HEK293T (cell line): ENCODE results near the gene PAWR.

Source experiments
- CTCF ChIA-PET: fragments of 350-600 bp; formaldehyde crosslinking; extraction: SDS; loops from one replicate; lab custom pipeline; 2021; ENCODE audit warnings: antibody characterized with exemption, inconsistent platforms; lab: Yijun Ruan, JAX
- POLR2A ChIA-PET: fragments of 350-600 bp; formaldehyde crosslinking; extraction: SDS; loops from one replicate; lab custom pipeline; 2020; ENCODE audit warnings: antibody characterized with exemption, inconsistent platforms; lab: Yijun Ruan, JAX
- DNase-seq: peaks from one replicate; pipeline ENCODE4 v3.0.0; 2012; ENCODE audit warnings: mixed read lengths; ENCODE audit errors: extremely low spot score
- ARNT ChIP-seq: fragments of 450-650 bp; IDR thresholded peaks from 2 replicates; pipeline ENCODE4 v1.6.1; 2017; ENCODE audit warnings: mild to moderate bottlenecking
- BHLHE40 ChIP-seq: fragments of 450-650 bp; IDR thresholded peaks from 2 replicates; pipeline ENCODE4 v1.6.1; 2016; ENCODE audit warnings: mild to moderate bottlenecking, moderate library complexity, borderline replicate concordance
- CTBP1 ChIP-seq: fragments of 450-650 bp; IDR thresholded peaks from 2 replicates; pipeline ENCODE4 v1.6.1; 2016; ENCODE audit warnings: borderline replicate concordance
- ELF4 ChIP-seq: fragments of 450-650 bp; IDR thresholded peaks from 2 replicates; pipeline ENCODE4 v1.6.1; 2017; ENCODE audit warnings: antibody characterized with exemption
- FOXA1 ChIP-seq: fragments of 450-650 bp; IDR thresholded peaks from 2 replicates; pipeline ENCODE4 v1.6.1; 2016; ENCODE audit warnings: mild to moderate bottlenecking
- FOXK2 ChIP-seq: fragments of 450-650 bp; IDR thresholded peaks from 2 replicates; pipeline ENCODE4 v1.6.1; 2016; ENCODE audit warnings: mild to moderate bottlenecking
- FOXM1 ChIP-seq: fragments of 450-650 bp; IDR thresholded peaks from 2 replicates; pipeline ENCODE4 v1.6.1; 2017; ENCODE audit warnings: mild to moderate bottlenecking, borderline replicate concordance
- HDGF ChIP-seq: fragments of 450-650 bp; IDR thresholded peaks from 2 replicates; pipeline ENCODE4 v1.6.1; 2017; ENCODE audit warnings: antibody characterized with exemption, borderline replicate concordance
- L3MBTL2 ChIP-seq: fragments of 450-650 bp; conservative IDR thresholded peaks from 2 replicates; pipeline ENCODE4 v1.6.1; 2016; ENCODE audit warnings: mild to moderate bottlenecking
- LEF1 ChIP-seq: fragments of 450-650 bp; IDR thresholded peaks from 2 replicates; pipeline ENCODE4 v1.6.1; 2017; ENCODE audit warnings: mild to moderate bottlenecking, borderline replicate concordance
- NFRKB ChIP-seq: fragments of 450-650 bp; IDR thresholded peaks from 2 replicates; pipeline ENCODE4 v1.6.1; 2016; ENCODE audit warnings: mild to moderate bottlenecking, moderate library complexity
- SP1 ChIP-seq: fragments of 450-650 bp; IDR thresholded peaks from 2 replicates; pipeline ENCODE4 v1.6.1; 2017
- SUZ12 ChIP-seq: fragments of 450-650 bp; IDR thresholded peaks from 2 replicates; pipeline ENCODE4 v1.6.1; 2016; ENCODE audit warnings: mild to moderate bottlenecking
- TARDBP ChIP-seq: fragments of 450-650 bp; IDR thresholded peaks from 2 replicates; pipeline ENCODE4 v1.6.1; 2016
- ZNF384 ChIP-seq: fragments of 450-650 bp; IDR thresholded peaks from 2 replicates; pipeline ENCODE4 v1.6.1; 2016
- TF ChIP-seq, protein P1 (sequence below): fragments of 450-650 bp; IDR thresholded peaks from 2 replicates; pipeline ENCODE4 v1.6.1; 2016

PAWR gene

DNA sequence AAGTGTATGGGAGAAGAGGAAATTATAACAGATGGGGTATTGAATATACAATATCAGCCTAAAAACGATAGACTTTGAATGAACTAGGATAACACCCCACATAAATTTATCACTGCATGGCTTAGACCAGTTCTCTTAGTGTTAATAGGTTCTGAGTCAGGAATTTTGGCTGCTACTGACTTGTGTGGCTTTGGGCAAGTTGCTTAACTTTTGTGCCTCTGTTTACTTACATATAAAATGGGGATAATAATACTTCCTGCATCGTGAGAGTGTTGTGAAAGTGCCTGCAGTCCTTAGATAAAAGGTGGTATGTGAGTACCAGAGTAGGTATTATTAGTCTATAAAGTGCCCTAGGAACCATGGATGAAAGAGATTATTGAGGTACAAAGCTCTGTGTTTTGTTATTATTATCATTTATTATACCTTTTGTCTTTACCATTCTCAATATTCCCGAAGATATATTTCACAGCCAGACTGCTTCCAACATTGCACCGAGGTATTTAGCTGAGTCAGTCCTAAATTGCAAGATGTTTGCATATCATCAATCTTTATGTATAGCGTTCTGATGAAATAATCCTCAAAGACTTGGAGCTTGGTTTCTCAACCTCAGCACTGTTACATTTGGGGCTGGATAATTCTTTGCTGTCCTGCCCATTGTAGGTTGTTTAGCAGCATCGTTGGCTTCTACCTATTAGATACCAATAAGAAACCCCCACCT is 2.3 kb upstream of the PAWR start:
- no peak for DNase-seq
- no peak for TF ChIP-seq SUZ12
- no peak for TF ChIP-seq SP1
- no peak for TF ChIP-seq NFRKB
- TF ChIP-seq, protein P1, sequence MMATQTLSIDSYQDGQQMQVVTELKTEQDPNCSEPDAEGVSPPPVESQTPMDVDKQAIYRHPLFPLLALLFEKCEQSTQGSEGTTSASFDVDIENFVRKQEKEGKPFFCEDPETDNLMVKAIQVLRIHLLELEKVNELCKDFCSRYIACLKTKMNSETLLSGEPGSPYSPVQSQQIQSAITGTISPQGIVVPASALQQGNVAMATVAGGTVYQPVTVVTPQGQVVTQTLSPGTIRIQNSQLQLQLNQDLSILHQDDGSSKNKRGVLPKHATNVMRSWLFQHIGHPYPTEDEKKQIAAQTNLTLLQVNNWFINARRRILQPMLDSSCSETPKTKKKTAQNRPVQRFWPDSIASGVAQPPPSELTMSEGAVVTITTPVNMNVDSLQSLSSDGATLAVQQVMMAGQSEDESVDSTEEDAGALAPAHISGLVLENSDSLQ, result no peak
- no peak for TF ChIP-seq TARDBP
- TF ChIP-seq ZNF384, result no peak
- TF ChIP-seq HDGF, result no peak
- TF ChIP-seq LEF1, result no peak
- TF ChIP-seq FOXM1, result no peak
- TF ChIP-seq L3MBTL2, result no peak
- TF ChIP-seq ARNT, result no peak
- TF ChIP-seq CTBP1, result no peak
- no peak for TF ChIP-seq FOXK2
- no peak for TF ChIP-seq FOXA1
- no peak for TF ChIP-seq ELF4
- no peak for TF ChIP-seq BHLHE40
- ChIA-PET CTCF (interaction anchor here (0.6 kb wide), 1 partner anchor 39 kb away, joined by 3 read pairs; no protein-coding TSS in a partner anchor), POLR2A (interaction anchor here (1.2 kb wide), 1 partner anchor 9 kb away, joined by 3 read pairs; no protein-coding TSS in a partner anchor)

DNA sequence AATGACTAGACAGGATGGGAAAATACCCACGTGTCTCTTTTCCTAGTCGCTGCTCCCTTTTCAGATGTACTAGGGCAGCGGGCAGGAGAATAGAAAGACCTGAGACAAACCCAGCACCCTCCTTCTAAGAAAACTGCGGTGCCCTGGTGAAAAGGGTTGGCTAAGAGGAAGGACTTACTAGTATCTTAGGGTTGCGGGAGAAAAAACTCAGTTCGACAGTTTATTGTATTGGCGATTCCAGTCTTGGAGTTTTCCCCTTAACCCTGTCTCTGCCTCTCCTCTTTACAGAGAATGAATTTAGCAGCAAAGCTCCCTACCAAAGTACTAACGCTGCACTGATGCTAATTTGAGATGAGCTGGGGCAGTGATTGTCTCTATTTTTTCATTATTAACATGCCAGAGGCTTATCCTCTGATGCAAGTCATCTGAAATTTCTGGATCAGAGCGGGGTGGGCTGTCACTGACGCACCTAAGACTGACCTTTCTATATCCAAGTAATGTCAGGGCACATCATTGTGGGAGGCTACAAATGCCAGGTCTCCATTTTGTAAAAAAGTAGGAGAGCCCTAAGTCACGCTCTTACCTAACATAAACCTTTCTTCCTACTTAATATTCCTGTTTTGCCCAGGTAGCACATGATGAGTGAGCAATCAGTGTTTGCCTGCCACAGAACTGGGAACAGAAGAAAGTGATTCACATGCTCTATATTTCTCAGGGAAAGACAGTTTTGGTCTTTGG is 916 bp upstream of the PAWR start:
- CTCF ChIA-PET, result interaction anchor here (0.6 to 1.2 kb wide), 3 partner anchors 143 to 1520 kb away, joined by 3 to 4 read pairs (median 4); no protein-coding TSS in a partner anchor
- POLR2A ChIA-PET, result no interaction called here
- no peak for DNase-seq
- no peak for TF ChIP-seq SUZ12
- TF ChIP-seq SP1, result no peak
- TF ChIP-seq NFRKB, result no peak
- TF ChIP-seq LEF1, result no peak
- TF ChIP-seq, protein P1, result no peak
- TF ChIP-seq HDGF, result no peak
- no peak for TF ChIP-seq FOXA1
- no peak for TF ChIP-seq ZNF384
- TF ChIP-seq ARNT, result no peak
- TF ChIP-seq TARDBP, result no peak
- no peak for TF ChIP-seq BHLHE40
- TF ChIP-seq FOXM1, result no peak
- TF ChIP-seq L3MBTL2, result no peak; the same call in 1 of the 2 replicates
- TF ChIP-seq FOXK2, result no peak
- TF ChIP-seq ELF4, result no peak
- no peak for TF ChIP-seq CTBP1

DNA sequence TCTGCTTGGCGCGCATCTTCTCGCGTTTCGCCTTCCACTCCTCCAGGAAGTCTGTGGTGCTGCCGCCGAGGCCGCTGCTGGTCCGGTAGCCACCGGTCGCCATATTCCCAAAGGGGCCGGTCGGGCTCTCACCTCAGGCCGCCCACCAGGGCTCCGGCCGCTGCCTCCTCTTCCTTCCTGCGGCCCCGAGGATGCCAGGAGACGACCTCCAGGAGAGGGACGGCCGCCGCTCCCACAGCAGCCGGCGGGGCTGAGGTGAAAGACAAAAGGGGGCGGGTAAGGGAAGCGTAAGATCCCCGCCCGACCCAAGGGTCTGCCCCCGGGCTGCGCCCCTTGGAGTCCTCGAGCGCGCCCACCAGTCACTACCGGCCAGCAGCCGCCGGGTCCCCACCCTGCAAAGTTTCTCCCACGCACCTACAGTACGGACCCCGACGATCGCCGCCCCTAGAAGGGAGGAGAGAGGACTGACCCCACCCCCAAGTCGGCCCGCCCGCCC is 574 bp downstream of the PAWR start:
- CTCF ChIA-PET, result interaction anchor here (1.0 to 1.2 kb wide), 2 partner anchors 17 to 142 kb away, joined by 3 to 4 read pairs; no protein-coding TSS in a partner anchor

DNA sequence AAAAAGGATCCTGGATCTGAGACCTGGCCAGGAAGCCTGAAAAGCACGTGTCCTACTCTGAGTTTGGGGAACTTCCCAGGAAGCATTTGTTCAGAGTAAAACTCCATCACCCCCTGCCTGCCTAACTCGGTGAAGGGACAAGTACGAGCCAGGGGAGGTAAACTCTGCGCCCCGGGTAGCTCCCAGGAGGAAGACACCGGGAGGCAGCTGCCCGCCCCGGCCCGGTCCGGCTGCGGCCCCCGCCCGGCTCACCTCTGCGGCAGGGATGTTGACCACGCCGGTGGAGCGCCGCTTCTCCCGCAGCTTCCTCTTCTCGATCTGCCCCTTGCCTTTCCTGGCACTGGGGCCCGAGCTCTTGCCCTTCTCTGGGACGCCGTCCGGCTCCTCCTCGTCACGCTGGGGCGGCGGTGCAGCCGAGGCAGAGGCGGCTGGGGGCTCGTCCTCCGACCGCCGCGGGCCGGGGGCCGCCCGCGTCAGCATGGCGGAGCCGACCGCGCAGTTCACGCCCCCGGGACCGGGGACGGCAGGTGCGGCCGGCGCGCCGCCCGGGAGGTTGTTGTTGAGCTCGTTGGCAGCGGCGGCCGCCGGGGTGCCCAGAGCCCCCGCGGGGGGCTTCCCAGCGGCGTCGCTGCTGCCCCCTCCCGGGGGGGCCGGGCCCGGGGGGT is 1.2 kb downstream of the PAWR start:
- CTCF ChIA-PET, result interaction anchor here (0.6 to 1.0 kb wide), 2 partner anchors 16 to 1089 kb away, joined by 3 read pairs; no protein-coding TSS in a partner anchor
- TF ChIP-seq FOXM1, result peak; percentile 66
- no peak for TF ChIP-seq SUZ12
- no peak for TF ChIP-seq SP1
- no peak for TF ChIP-seq BHLHE40
- POLR2A ChIA-PET, result interaction anchor here (0.8 to 1.4 kb wide), 5 partner anchors 10 to 142 kb away, joined by 3 to 4 read pairs (median 3); no protein-coding TSS in a partner anchor
- DNase-seq, result peak; percentile 33

More for the DNA sequence above, 574 bp downstream of the PAWR start:
- peak; percentile 25 for DNase-seq
- TF ChIP-seq FOXM1, result no peak
- TF ChIP-seq FOXA1, result no peak
- TF ChIP-seq HDGF, result no peak
- no peak for TF ChIP-seq TARDBP
- TF ChIP-seq SUZ12, result no peak
- TF ChIP-seq NFRKB, result no peak
- no peak for TF ChIP-seq LEF1
- TF ChIP-seq, protein P1, result no peak
- TF ChIP-seq ZNF384, result no peak
- no peak for TF ChIP-seq ELF4
- POLR2A ChIA-PET, result interaction anchor here (0.8 to 1.4 kb wide), 8 partner anchors 16 to 143 kb away, joined by 3 to 4 read pairs (median 3); no protein-coding TSS in a partner anchor

DNA sequence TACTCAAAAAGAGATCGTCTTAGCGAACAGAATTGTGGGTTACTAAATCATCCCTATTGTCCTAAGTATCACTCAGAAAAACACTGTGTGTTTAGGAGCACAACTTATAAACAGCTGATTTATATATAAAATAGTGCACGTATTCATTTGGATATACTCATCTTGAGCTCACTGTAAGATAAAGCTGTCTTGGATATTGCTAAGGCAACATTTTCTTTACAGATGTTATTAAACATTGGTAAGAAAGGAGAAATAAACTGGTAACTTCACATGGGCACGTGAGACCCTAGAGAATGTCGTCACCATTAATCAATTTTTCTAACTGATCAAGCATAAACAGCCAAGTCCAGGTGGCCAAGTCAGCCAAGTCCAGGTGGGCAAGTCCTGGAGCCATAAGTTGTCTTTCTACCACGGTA is 1.7 kb downstream of the PAWR start:
- no peak for DNase-seq
- ChIA-PET CTCF (interaction anchor here (0.6 kb wide), 1 partner anchor 1089 kb away, joined by 3 read pairs; no protein-coding TSS in a partner anchor), POLR2A (interaction anchor here (1.4 kb wide), 3 partner anchors 10 to 124 kb away, joined by 3 to 4 read pairs (median 3); no protein-coding TSS in a partner anchor)
- TF ChIP-seq HDGF, result no peak
- TF ChIP-seq L3MBTL2, result 0 out of 2 replicates have a peak, but pooled peaks have one; percentile 59
